HG03432 (cell line): ENCODE data around the gene PCCA.
A peak's percentile ranks its signal among the peaks of the same experiment; 100 is the strongest.
"Not testable (repeated sequence)": the region's sequence is repeated elsewhere in the genome, so short reads cannot be mapped to it uniquely, and the experiment has no call there.

ENCODE experiments used
- ATAC-seq: cut with Tn5 transposase; IDR thresholded peaks from one replicate; pipeline ENCODE4 v1.9.1; 2021; ENCODE audit warnings: mild to moderate bottlenecking, moderate library complexity; ENCODE audit not compliant: unreplicated experiment

The PCCA gene

GRCh38 chr13:100184095-100184494 lies 95.2 kb downstream of the PCCA start:
- no peak for ATAC-seq

- no peak for ATAC-seq
Observed at GRCh38 chr13:100195568-100195967, 106.7 kb downstream of the PCCA start.

- ATAC-seq: no peak
Observed at GRCh38 chr13:100196375-100196774, 107.5 kb downstream of the PCCA start.

- ATAC-seq: no peak
Observed at GRCh38 chr13:100197116-100197515, 108.2 kb downstream of the PCCA start.

- ATAC-seq: no peak
Observed at GRCh38 chr13:100197591-100198365, 108.9 kb downstream of the PCCA start.

GRCh38 chr13:100203696-100204367 lies 114.9 kb downstream of the PCCA start:
- peak; percentile 71 for ATAC-seq

- no peak for ATAC-seq
Observed at GRCh38 chr13:100208002-100208401, 119.1 kb downstream of the PCCA start.

- ATAC-seq: no peak
Observed at GRCh38 chr13:100208626-100209025, 119.7 kb downstream of the PCCA start.

GRCh38 chr13:100209857-100210825 lies 121.2 kb downstream of the PCCA start:
- no peak for ATAC-seq

GRCh38 chr13:100211016-100211710 lies 122.3 kb downstream of the PCCA start:
- ATAC-seq: no peak

GRCh38 chr13:100212904-100213553 lies 124.1 kb downstream of the PCCA start:
- ATAC-seq: no peak

GRCh38 chr13:100213576-100213975 lies 124.7 kb downstream of the PCCA start:
- ATAC-seq: no peak

GRCh38 chr13:100214886-100215285 lies 126.0 kb downstream of the PCCA start:
- no peak for ATAC-seq

GRCh38 chr13:100221166-100221565 lies 132.3 kb downstream of the PCCA start:
- no peak for ATAC-seq

GRCh38 chr13:100223966-100224530 lies 135.2 kb downstream of the PCCA start:
- not testable (repeated sequence) for ATAC-seq

- no peak for ATAC-seq
Observed at GRCh38 chr13:100229603-100230002, 140.7 kb downstream of the PCCA start.

GRCh38 chr13:100230769-100231149 lies 141.9 kb downstream of the PCCA start:
- no peak for ATAC-seq

- ATAC-seq: no peak
Observed at GRCh38 chr13:100231176-100231575, 142.3 kb downstream of the PCCA start.

GRCh38 chr13:100234006-100234405 lies 145.1 kb downstream of the PCCA start:
- ATAC-seq: no peak
